HepG2 (cell line): ENCODE measurements around the gene NMU. TPM values are rescaled to one million over a fixed set of nuclear protein-coding genes. Genes with fewer than 3 reads are reported as not detected.

Experiments used
- BHLHE40 ChIP-seq: IDR thresholded peaks from 2 replicates; pipeline ENCODE4 v1.6.1; 2011; ENCODE audit warnings: low read length, improper control_type of control experiment
- CCAR2 ChIP-seq: fragments of 200-400 bp; formaldehyde crosslinking; optimal IDR thresholded peaks from 2 replicates; pipeline ENCODE3; 2018; ENCODE audit warnings: low read depth, mild to moderate bottlenecking, low read length, moderate library complexity
- DPF2 ChIP-seq: sonication (generic); formaldehyde crosslinking; IDR thresholded peaks from 2 replicates; pipeline ENCODE4 v1.4.0; 2020; ENCODE audit warnings: mild to moderate bottlenecking, low read depth, missing genetic modification reagents, borderline replicate concordance
- ETV5 ChIP-seq: IDR thresholded peaks from 2 replicates; pipeline ENCODE4 v1.6.1; 2018; ENCODE audit warnings: missing biosample characterization, missing genetic modification reagents, inconsistent platforms, borderline replicate concordance
- HMG20A ChIP-seq: IDR thresholded peaks from 2 replicates; pipeline ENCODE4 v1.6.1; 2016; ENCODE audit warnings: borderline replicate concordance
- KDM1A ChIP-seq: IDR thresholded peaks from 2 replicates; pipeline ENCODE4 v1.6.1; 2016; ENCODE audit warnings: missing compliant biosample characterization
- MTF1 ChIP-seq: sonication (generic); formaldehyde crosslinking; IDR thresholded peaks from 2 replicates; pipeline ENCODE4 v1.5.0; 2020; ENCODE audit warnings: missing genetic modification reagents
- SMAD3 ChIP-seq: sonication (generic); formaldehyde crosslinking; IDR thresholded peaks from 2 replicates; pipeline ENCODE4 v1.4.0; 2020; ENCODE audit warnings: missing genetic modification reagents
- STAT5B ChIP-seq: sonication (generic); formaldehyde crosslinking; IDR thresholded peaks from 2 replicates; pipeline ENCODE4 v1.4.0; 2020; ENCODE audit warnings: missing genetic modification reagents
- TBP ChIP-seq: sonication (generic); formaldehyde crosslinking; IDR thresholded peaks from 2 replicates; pipeline ENCODE4 v1.5.0; 2020; ENCODE audit warnings: missing genetic modification reagents
- ZKSCAN5 ChIP-seq: sonication (generic); formaldehyde crosslinking; IDR thresholded peaks from 2 replicates; pipeline ENCODE4 v1.5.1; 2020; ENCODE audit warnings: mild to moderate bottlenecking, missing genetic modification reagents
- ZNF33B ChIP-seq: sonication (generic); formaldehyde crosslinking; IDR thresholded peaks from 2 replicates; pipeline ENCODE4 v1.5.1; 2020; ENCODE audit warnings: mild to moderate bottlenecking, missing genetic modification reagents
- ZNF367 ChIP-seq: sonication (generic); formaldehyde crosslinking; IDR thresholded peaks from 2 replicates; pipeline ENCODE4 v1.4.0; 2020; ENCODE audit warnings: missing genetic modification reagents, borderline replicate concordance
- ZNF550 ChIP-seq: sonication (generic); formaldehyde crosslinking; IDR thresholded peaks from 2 replicates; pipeline ENCODE4 v1.4.0; 2020; ENCODE audit warnings: mild to moderate bottlenecking, missing genetic modification reagents, borderline replicate concordance
- ZNF768 ChIP-seq: sonication (generic); formaldehyde crosslinking; IDR thresholded peaks from 2 replicates; pipeline ENCODE4 v1.4.0; 2020; ENCODE audit warnings: missing genetic modification reagents
- polyA plus RNA-seq, 8 experiments: library from polyadenylated mRNA; depleted of rRNA in 3 of 8; stranded (reverse) in 7 of 8; unstranded in 1 of 8; fragments of >200 nt; fragmentation: Illumina TruSeq in 4 of 8; extraction: Trizol in 4 of 8; gene quantifications; 2 replicates each; pipeline versions ENCODE4 v1.2.1 to v1.2.3, GENCODE V29; 2011 to 2016; ENCODE audit warnings: low read depth in 4 of 8, missing spikeins in 1 of 8, mixed read lengths in 1 of 8; ENCODE audit not compliant: insufficient read depth in 1 of 8
- total RNA-seq, 5 experiments: library from RNA; depleted of rRNA; stranded (reverse); fragments of >200 nt; fragmentation: Illumina TruSeq; extraction: Trizol; gene quantifications; 2 replicates each; pipeline ENCODE4 v1.2.3, GENCODE V29; 2016; ENCODE audit warnings: low read depth in 1 of 5
- TF ChIP-seq, protein P1 (sequence below): sonication (generic); formaldehyde crosslinking; IDR thresholded peaks from 2 replicates; pipeline ENCODE4 v1.8.0; 2022; ENCODE audit warnings: mild to moderate bottlenecking, missing genetic modification reagents, moderate library complexity
- TF ChIP-seq, protein P2 (sequence below): sonication (generic); formaldehyde crosslinking; IDR thresholded peaks from 2 replicates; pipeline ENCODE4 v1.4.0; 2020; ENCODE audit warnings: mild to moderate bottlenecking, missing genetic modification reagents
- TF ChIP-seq, protein P3 (sequence below): IDR thresholded peaks from 2 replicates; pipeline ENCODE4 v1.6.1; 2016; ENCODE audit warnings: low read depth, missing genetic modification reagents, missing compliant biosample characterization
- TF ChIP-seq, protein P4 (sequence below): sonication (generic); formaldehyde crosslinking; IDR thresholded peaks from 2 replicates; pipeline ENCODE4 v1.4.0; 2020; ENCODE audit warnings: missing genetic modification reagents
- TF ChIP-seq, protein P5 (sequence below): sonication (generic); formaldehyde crosslinking; IDR thresholded peaks from 2 replicates; pipeline ENCODE4 v1.4.0; 2020; ENCODE audit warnings: missing genetic modification reagents

Gene NMU
- total and polyA plus RNA-seq, 2 of the 13 experiments (the other 11 are each of a cell fraction or from before 2014, with no cell fraction given): not detected

DNA sequence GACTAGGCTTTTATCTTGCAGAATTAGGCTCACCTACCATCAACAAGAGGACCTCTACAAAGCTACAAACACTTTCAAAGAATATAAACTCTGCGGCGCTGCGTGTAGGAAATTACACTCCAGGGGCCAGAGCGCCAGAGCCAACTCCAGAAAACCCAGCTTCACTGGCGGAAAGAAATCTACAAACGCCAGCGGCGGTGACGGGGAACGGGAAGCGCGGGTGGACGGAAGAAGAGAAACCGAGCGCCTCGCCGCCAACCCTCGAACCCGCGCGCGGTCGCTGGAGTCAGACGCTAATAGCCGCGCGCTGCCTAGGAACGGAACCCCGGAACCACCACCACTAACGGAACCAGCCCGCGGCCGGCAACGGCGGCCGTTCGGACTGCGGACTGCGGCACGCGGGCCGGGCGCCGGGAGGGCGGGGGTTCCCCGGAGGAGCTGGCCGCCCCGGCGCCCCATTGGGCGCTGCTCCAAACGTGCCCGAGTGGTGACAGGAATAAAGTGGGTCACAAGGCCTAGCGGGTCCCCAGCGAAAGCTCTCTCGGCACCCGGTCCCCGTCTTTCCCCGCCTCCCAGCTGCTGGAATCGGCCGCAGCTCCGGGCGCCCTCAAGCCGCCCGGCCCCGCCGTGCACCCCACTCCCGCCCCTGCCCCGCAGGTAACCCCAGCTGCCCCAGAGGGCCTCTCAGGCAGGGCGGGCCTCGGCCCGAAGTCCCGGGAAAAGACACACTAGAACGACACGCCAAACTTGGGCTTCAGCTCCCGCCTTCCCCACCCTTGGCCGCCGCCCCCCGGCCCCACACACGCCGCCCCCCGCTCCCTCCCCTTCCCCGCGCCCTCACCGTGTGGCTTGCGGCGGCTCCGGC lies 90.2 kb downstream of the NMU start (continued):
- TF ChIP-seq ETV5 (peak; percentile 48), ZNF768 (CRISPR knock-in tag) (peak; percentile 49; the same call in 1 of the 2 replicates), ZKSCAN5 (CRISPR knock-in tag) (no peak), SMAD3 (CRISPR knock-in tag) (no peak), ZNF33B (CRISPR knock-in tag) (no peak), ZNF367 (CRISPR knock-in tag) (no peak), TBP (CRISPR knock-in tag) (no peak), ZNF550 (CRISPR knock-in tag) (no peak), BHLHE40 (peak; percentile 76), KDM1A (CRISPR knock-in tag) (no peak), DPF2 (CRISPR knock-in tag) (no peak), MTF1 (CRISPR knock-in tag) (no peak), CCAR2 (no peak), HMG20A (CRISPR knock-in tag) (no peak), STAT5B (CRISPR knock-in tag) (no peak)
- TF ChIP-seq, protein P1, sequence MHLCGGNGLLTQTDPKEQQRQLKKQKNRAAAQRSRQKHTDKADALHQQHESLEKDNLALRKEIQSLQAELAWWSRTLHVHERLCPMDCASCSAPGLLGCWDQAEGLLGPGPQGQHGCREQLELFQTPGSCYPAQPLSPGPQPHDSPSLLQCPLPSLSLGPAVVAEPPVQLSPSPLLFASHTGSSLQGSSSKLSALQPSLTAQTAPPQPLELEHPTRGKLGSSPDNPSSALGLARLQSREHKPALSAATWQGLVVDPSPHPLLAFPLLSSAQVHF (CRISPR knock-in tag): no peak
- TF ChIP-seq, protein P2, sequence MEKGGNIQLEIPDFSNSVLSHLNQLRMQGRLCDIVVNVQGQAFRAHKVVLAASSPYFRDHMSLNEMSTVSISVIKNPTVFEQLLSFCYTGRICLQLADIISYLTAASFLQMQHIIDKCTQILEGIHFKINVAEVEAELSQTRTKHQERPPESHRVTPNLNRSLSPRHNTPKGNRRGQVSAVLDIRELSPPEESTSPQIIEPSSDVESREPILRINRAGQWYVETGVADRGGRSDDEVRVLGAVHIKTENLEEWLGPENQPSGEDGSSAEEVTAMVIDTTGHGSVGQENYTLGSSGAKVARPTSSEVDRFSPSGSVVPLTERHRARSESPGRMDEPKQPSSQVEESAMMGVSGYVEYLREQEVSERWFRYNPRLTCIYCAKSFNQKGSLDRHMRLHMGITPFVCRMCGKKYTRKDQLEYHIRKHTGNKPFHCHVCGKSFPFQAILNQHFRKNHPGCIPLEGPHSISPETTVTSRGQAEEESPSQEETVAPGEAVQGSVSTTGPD (CRISPR knock-in tag): no peak
- TF ChIP-seq, protein P3, sequence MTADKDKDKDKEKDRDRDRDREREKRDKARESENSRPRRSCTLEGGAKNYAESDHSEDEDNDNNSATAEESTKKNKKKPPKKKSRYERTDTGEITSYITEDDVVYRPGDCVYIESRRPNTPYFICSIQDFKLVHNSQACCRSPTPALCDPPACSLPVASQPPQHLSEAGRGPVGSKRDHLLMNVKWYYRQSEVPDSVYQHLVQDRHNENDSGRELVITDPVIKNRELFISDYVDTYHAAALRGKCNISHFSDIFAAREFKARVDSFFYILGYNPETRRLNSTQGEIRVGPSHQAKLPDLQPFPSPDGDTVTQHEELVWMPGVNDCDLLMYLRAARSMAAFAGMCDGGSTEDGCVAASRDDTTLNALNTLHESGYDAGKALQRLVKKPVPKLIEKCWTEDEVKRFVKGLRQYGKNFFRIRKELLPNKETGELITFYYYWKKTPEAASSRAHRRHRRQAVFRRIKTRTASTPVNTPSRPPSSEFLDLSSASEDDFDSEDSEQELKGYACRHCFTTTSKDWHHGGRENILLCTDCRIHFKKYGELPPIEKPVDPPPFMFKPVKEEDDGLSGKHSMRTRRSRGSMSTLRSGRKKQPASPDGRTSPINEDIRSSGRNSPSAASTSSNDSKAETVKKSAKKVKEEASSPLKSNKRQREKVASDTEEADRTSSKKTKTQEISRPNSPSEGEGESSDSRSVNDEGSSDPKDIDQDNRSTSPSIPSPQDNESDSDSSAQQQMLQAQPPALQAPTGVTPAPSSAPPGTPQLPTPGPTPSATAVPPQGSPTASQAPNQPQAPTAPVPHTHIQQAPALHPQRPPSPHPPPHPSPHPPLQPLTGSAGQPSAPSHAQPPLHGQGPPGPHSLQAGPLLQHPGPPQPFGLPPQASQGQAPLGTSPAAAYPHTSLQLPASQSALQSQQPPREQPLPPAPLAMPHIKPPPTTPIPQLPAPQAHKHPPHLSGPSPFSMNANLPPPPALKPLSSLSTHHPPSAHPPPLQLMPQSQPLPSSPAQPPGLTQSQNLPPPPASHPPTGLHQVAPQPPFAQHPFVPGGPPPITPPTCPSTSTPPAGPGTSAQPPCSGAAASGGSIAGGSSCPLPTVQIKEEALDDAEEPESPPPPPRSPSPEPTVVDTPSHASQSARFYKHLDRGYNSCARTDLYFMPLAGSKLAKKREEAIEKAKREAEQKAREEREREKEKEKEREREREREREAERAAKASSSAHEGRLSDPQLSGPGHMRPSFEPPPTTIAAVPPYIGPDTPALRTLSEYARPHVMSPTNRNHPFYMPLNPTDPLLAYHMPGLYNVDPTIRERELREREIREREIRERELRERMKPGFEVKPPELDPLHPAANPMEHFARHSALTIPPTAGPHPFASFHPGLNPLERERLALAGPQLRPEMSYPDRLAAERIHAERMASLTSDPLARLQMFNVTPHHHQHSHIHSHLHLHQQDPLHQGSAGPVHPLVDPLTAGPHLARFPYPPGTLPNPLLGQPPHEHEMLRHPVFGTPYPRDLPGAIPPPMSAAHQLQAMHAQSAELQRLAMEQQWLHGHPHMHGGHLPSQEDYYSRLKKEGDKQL: no peak
- TF ChIP-seq, protein P4, sequence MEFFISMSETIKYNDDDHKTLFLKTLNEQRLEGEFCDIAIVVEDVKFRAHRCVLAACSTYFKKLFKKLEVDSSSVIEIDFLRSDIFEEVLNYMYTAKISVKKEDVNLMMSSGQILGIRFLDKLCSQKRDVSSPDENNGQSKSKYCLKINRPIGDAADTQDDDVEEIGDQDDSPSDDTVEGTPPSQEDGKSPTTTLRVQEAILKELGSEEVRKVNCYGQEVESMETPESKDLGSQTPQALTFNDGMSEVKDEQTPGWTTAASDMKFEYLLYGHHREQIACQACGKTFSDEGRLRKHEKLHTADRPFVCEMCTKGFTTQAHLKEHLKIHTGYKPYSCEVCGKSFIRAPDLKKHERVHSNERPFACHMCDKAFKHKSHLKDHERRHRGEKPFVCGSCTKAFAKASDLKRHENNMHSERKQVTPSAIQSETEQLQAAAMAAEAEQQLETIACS: no peak
- TF ChIP-seq, protein P5, sequence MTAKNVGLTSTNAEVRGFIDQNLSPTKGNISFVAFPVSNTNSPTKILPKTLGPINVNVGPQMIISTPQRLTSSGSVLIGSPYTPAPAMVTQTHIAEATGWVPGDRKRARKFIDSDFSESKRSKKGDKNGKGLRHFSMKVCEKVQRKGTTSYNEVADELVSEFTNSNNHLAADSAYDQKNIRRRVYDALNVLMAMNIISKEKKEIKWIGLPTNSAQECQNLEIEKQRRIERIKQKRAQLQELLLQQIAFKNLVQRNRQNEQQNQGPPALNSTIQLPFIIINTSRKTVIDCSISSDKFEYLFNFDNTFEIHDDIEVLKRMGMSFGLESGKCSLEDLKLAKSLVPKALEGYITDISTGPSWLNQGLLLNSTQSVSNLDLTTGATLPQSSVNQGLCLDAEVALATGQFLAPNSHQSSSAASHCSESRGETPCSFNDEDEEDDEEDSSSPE (CRISPR knock-in tag): peak; percentile 75
